H1 (cell line): ENCODE data around the gene LRTM1. TPM values are rescaled to one million over a fixed set of nuclear protein-coding genes. Genes with fewer than 3 reads are reported as not detected.

ENCODE experiments used
- CTCF ChIA-PET: fragments of 300-600 bp; sonication (Branson Sonifier 250); formaldehyde crosslinking; loops from one replicate; lab custom pipeline; 2021; ENCODE audit not compliant: partially characterized antibody; lab: Charles Lee
- POLR2A ChIA-PET: fragments of 300-600 bp; sonication (Branson Sonifier 250); formaldehyde crosslinking; loops from one replicate; lab custom pipeline; 2021; ENCODE audit warnings: inconsistent platforms; ENCODE audit not compliant: partially characterized antibody; lab: Charles Lee
- DNase-seq, 2 experiments: peaks; one replicate each; pipeline versions ENCODE4 v3.0.0 to v3.0.0-alpha.2; 2010 to 2022; ENCODE audit warnings: low spot score in 2 of 2, low read depth in 1 of 2, mixed read lengths in 1 of 2
- FAIRE-seq: peaks from 2 replicates; lab custom pipeline; 2011; peaks lifted over from hg19 to GRCh38; lab: Jason Lieb, UNC
- H2AFZ ChIP-seq: 2 replicates; pipeline ENCODE4 v1.8.1; 2012; ENCODE audit warnings: low read length, inconsistent platforms
- H2AK5ac ChIP-seq: 2 replicates; pipeline ENCODE4 v1.6.1; 2013; ENCODE audit warnings: low read depth, low read length
- H2BK120ac ChIP-seq: replicated peaks from 2 replicates; pipeline ENCODE3; 2013; ENCODE audit warnings: low read depth, low read length, inconsistent platforms
- H2BK12ac ChIP-seq: 2 replicates; pipeline ENCODE4 v1.6.1; 2013; ENCODE audit warnings: low read depth, low read length
- H2BK15ac ChIP-seq: 2 replicates; pipeline ENCODE4 v1.6.1; 2013; ENCODE audit warnings: low read length
- H2BK20ac ChIP-seq: 2 replicates; pipeline ENCODE4 v1.6.1; 2013; ENCODE audit warnings: low read length
- H2BK5ac ChIP-seq: 2 replicates; pipeline ENCODE4 v1.6.1; 2013; ENCODE audit warnings: low read depth, low read length
- H3K14ac ChIP-seq: 2 replicates; pipeline ENCODE4 v1.6.1; 2013; ENCODE audit warnings: inconsistent platforms; ENCODE audit not compliant: insufficient read length
- H3K18ac ChIP-seq: 2 replicates; pipeline ENCODE4 v1.6.1; 2013; ENCODE audit warnings: low read length; ENCODE audit errors: extremely low read depth
- H3K23ac ChIP-seq: 2 replicates; pipeline ENCODE4 v1.6.1; 2013; ENCODE audit warnings: inconsistent platforms; ENCODE audit not compliant: insufficient read length
- H3K23me2 ChIP-seq: 2 replicates; pipeline ENCODE4 v1.6.1; 2013; ENCODE audit warnings: low read depth, low read length
- H3K27ac ChIP-seq: 2 replicates; pipeline ENCODE4 v1.6.1; 2011; ENCODE audit warnings: low read depth, low read length, inconsistent platforms
- H3K27me3 ChIP-seq, 4 experiments: replicated peaks in 1 of 4; 1 replicate in 1 of 4; 2 replicates in 3 of 4; pipeline versions ENCODE4 v1.6.1 to v1.8.1; 2011 to 2013; ENCODE audit warnings: low read length in 3 of 4, mild to moderate bottlenecking in 3 of 4, inconsistent platforms in 2 of 4, mixed read lengths in 2 of 4, moderate library complexity in 1 of 4; ENCODE audit not compliant: control insufficient read depth in 3 of 4, insufficient read depth in 3 of 4; ENCODE audit errors: extremely low read depth in 1 of 4
- H3K36me3 ChIP-seq, 4 experiments: 2 replicates each; pipeline versions ENCODE4 v1.6.1 to v1.8.1; 2011 to 2013; ENCODE audit warnings: mild to moderate bottlenecking in 4 of 4, low read length in 3 of 4, moderate library complexity in 2 of 4, control low read depth in 1 of 4, inconsistent platforms in 1 of 4; ENCODE audit not compliant: insufficient read depth in 4 of 4, control insufficient read depth in 2 of 4
- H3K4ac ChIP-seq: replicated peaks from 2 replicates; pipeline ENCODE3; 2013; ENCODE audit warnings: low read length, low read depth, mixed read lengths, inconsistent platforms; ENCODE audit not compliant: insufficient read length
- H3K4me1 ChIP-seq, 4 experiments: replicated peaks in 1 of 4; 1 replicate in 1 of 4; 2 replicates in 3 of 4; pipeline versions ENCODE4 v1.6.1 to v1.8.1; 2011 to 2013; ENCODE audit warnings: low read length in 3 of 4, inconsistent platforms in 2 of 4, mixed read lengths in 1 of 4; ENCODE audit not compliant: insufficient read depth in 4 of 4, control insufficient read depth in 3 of 4
- H3K4me2 ChIP-seq, 2 experiments: 2 replicates each; pipeline versions ENCODE4 v1.6.1 to v1.8.1; 2011 to 2013; ENCODE audit warnings: low read depth in 2 of 2, low read length in 2 of 2, control low read depth in 1 of 2, inconsistent platforms in 1 of 2, mild to moderate bottlenecking in 1 of 2; ENCODE audit not compliant: insufficient read depth in 1 of 2
- H3K4me3 ChIP-seq, 4 experiments: fragments of 200-600, 300-600 bp in 1 of 4; sonication (generic), shearing (Covaris generic), sonication (Bioruptor Twin) in 1 of 4; 2 replicates each; pipeline versions ENCODE4 v1.5.1 to v1.8.1; 2011 to 2016; ENCODE audit warnings: low read length in 4 of 4, low read depth in 3 of 4, control low read depth in 2 of 4, inconsistent platforms in 2 of 4, mild to moderate bottlenecking in 2 of 4, mixed read lengths in 1 of 4, moderate library complexity in 1 of 4; ENCODE audit not compliant: insufficient read depth in 2 of 4; ENCODE audit errors: extremely low read depth in 1 of 4
- H3K56ac ChIP-seq: replicated peaks from 2 replicates; pipeline ENCODE3; 2013; ENCODE audit warnings: low read depth, mild to moderate bottlenecking, mixed read lengths, low read length, inconsistent platforms; ENCODE audit not compliant: insufficient read length
- H3K79me1 ChIP-seq: 2 replicates; pipeline ENCODE4 v1.6.1; 2013; ENCODE audit warnings: low read depth, low read length, control low read depth
- H3K79me2 ChIP-seq, 2 experiments: 2 replicates each; pipeline versions ENCODE4 v1.6.1 to v1.8.1; 2012 to 2013; ENCODE audit warnings: low read length in 2 of 2, mild to moderate bottlenecking in 2 of 2, inconsistent platforms in 1 of 2; ENCODE audit not compliant: insufficient read depth in 2 of 2, control insufficient read depth in 1 of 2
- H3K9ac ChIP-seq, 4 experiments: replicated peaks in 1 of 4; 1 replicate in 1 of 4; 2 replicates in 3 of 4; pipeline versions ENCODE4 v1.6.1 to v1.8.1; 2011 to 2013; ENCODE audit warnings: low read depth in 3 of 4, low read length in 3 of 4, control low read depth in 2 of 4, mild to moderate bottlenecking in 2 of 4, moderate library complexity in 2 of 4, inconsistent platforms in 1 of 4; ENCODE audit errors: extremely low read depth in 1 of 4
- H3K9me3 ChIP-seq, 2 experiments: 2 replicates each; pipeline versions ENCODE4 v1.6.1 to v1.8.1; 2012 to 2013; ENCODE audit warnings: mild to moderate bottlenecking in 2 of 2, moderate library complexity in 2 of 2, control low read depth in 1 of 2, inconsistent platforms in 1 of 2, low read depth in 1 of 2, low read length in 1 of 2, mixed read lengths in 1 of 2; ENCODE audit not compliant: insufficient read depth in 2 of 2
- H4K20me1 ChIP-seq, 2 experiments: replicated peaks in 1 of 2; 2 replicates each; pipeline versions ENCODE3 to v1.8.1; 2011 to 2013; ENCODE audit warnings: inconsistent platforms in 2 of 2, low read length in 2 of 2, mild to moderate bottlenecking in 1 of 2; ENCODE audit not compliant: insufficient read depth in 2 of 2, control insufficient read depth in 1 of 2
- H4K5ac ChIP-seq: 2 replicates; pipeline ENCODE4 v1.6.1; 2013; ENCODE audit warnings: low read length, low read depth, mixed read lengths, inconsistent platforms; ENCODE audit not compliant: insufficient read length
- H4K8ac ChIP-seq: 2 replicates; pipeline ENCODE4 v1.8.0; 2013; ENCODE audit warnings: mild to moderate bottlenecking, moderate library complexity, low read length, inconsistent platforms; ENCODE audit not compliant: insufficient read depth; ENCODE audit errors: extremely low read depth
- H4K91ac ChIP-seq: replicated peaks from 2 replicates; pipeline ENCODE3; 2013; ENCODE audit warnings: low read length, mixed read lengths, inconsistent platforms; ENCODE audit not compliant: insufficient read length
- JUN ChIP-seq: IDR thresholded peaks from 2 replicates; pipeline ENCODE4 v1.6.1; 2011; ENCODE audit warnings: low read depth, mild to moderate bottlenecking, improper control_type of control experiment, low read length
- JUND ChIP-seq: IDR thresholded peaks from 2 replicates; pipeline ENCODE4 v1.6.1; 2011; ENCODE audit warnings: mild to moderate bottlenecking, improper control_type of control experiment, low read length
- RFX5 ChIP-seq: IDR thresholded peaks from 2 replicates; pipeline ENCODE4 v1.6.1; 2011; ENCODE audit warnings: low read depth, low read length, improper control_type of control experiment, borderline replicate concordance
- WGBS, 2 experiments: shearing (Covaris generic) in 1 of 2; methylation state at CpG; one replicate each; pipeline versions ENCODE4 v1.1.6 to v1.1.7; 2013 to 2015; ENCODE audit warnings: low lambda C conversion rate in 2 of 2, mixed read lengths in 2 of 2, inconsistent platforms in 1 of 2, low coverage in 1 of 2, missing lambda C conversion rate in 1 of 2; ENCODE audit not compliant: insufficient replicate concordance in 2 of 2, insufficient coverage in 1 of 2, insufficient read length in 1 of 2; ENCODE audit errors: extremely low coverage in 1 of 2, missing lambda C conversion rate in 1 of 2; 5-methylcytosine and 5-hydroxymethylcytosine counted together
- polyA plus RNA-seq, 7 experiments: library from polyadenylated mRNA; depleted of rRNA in 3 of 7; stranded (reverse) in 5 of 7; unstranded in 2 of 7; fragments of >200 nt in 5 of 7; fragments of 200-250 nt in 2 of 7; gene quantifications; 1 replicate in 5 of 7; 2 replicates in 1 of 7; 4 replicates in 1 of 7; pipeline versions ENCODE4 v1.2.1 to v1.2.3, GENCODE V29; 2011 to 2013; ENCODE audit warnings: missing spikeins in 2 of 7, mixed read lengths in 2 of 7
- total RNA-seq: library from RNA; stranded (reverse); fragmentation: NEBNext Ultra II Directional; extraction: Animal tissue kit (Norgen Biotek cat#: 25700); gene quantifications from 2 replicates; pipeline ENCODE4 v1.2.1, GENCODE V29; 2021

LRTM1 gene
- total and polyA plus RNA-seq, 2 of the 8 experiments (the other 6 are each of a cell fraction or from before 2014, with no cell fraction given), result not detected

DNA sequence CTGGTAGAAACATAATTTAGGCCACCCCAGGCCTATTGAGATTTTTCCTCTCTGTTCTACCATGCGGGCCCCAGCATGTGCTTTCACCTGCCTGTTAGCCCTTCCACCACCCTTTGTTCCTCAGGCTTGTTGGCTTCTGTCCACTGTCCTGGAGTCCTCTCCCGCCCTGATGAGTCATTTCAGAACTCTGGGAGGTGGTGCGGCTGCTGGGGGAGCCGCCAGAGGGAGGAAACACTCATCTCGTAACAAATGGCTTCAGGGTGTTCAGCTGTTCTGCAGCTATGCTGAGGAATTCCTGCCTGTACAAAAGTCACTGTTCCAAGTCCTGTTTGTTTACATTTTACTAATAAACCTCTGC, 36.3 kb downstream of the LRTM1 start:
- POLR2A ChIA-PET, result no interaction called here
- peaks cover 0 to 4% (median under 1%) of the 10 kb centered on the region in 4 experiments; a peak in 2 of 7 replicates for H3K4me1 ChIP-seq
- no peak overlapping the region for H3K18ac ChIP-seq
- H2BK120ac ChIP-seq, result no peak overlapping the region
- no peak overlapping the region for H3K9ac ChIP-seq
- no peak overlapping the region; the same call in 1 of the 2 replicates for H4K8ac ChIP-seq
- no peaks in the 10 kb centered on the region for H3K9me3 ChIP-seq
- no peak overlapping the region for H3K4me3 ChIP-seq
- no peak overlapping the region for H3K4ac ChIP-seq
- H3K23me2 ChIP-seq, result no peaks in the 10 kb centered on the region; the same call in 1 of the 2 replicates
- H4K5ac ChIP-seq, result no peak overlapping the region
- H2BK20ac ChIP-seq, result no peak overlapping the region
- CTCF ChIA-PET, result interaction anchor here (0.6 kb wide), 1 partner anchor 68 kb away, joined by 3 read pairs; no protein-coding TSS in a partner anchor
- H2BK15ac ChIP-seq, result no peak overlapping the region
- H4K20me1 ChIP-seq, result no peaks in the 10 kb centered on the region
- no peaks in the 10 kb centered on the region for H3K79me1 ChIP-seq
- H3K79me2 ChIP-seq, result no peaks in the 10 kb centered on the region
- H3K23ac ChIP-seq, result no peak overlapping the region
- H3K4me2 ChIP-seq, result no peak overlapping the region
- H2BK5ac ChIP-seq, result no peak overlapping the region
- H3K36me3 ChIP-seq, result 0 out of 8 replicates have a peak, but pooled peaks cover 0 to 4% (median 1%) of the 10 kb centered on the region in 4 experiments
- no peak overlapping the region for H2AFZ ChIP-seq
- no peak overlapping the region for H2AK5ac ChIP-seq
- FAIRE-seq, result no peak
- H3K14ac ChIP-seq, result no peak overlapping the region
- no peak for TF ChIP-seq JUN
- TF ChIP-seq RFX5, result no peak
- peak; percentile 65 for TF ChIP-seq JUND
- TF ChIP-seq, all 59 proteins: peak for 1
- Histone ChIP-seq H3K27ac (no peak overlapping the region), H4K91ac (no peak overlapping the region), H3K27me3 (no peaks in the 10 kb centered on the region), H3K56ac (no peak overlapping the region), H2BK12ac (no peak overlapping the region)
- WGBS, 2 experiments, result 90% methylated on average over 5 of the region's 5 CpGs; no CpG with 5 or more reads in 1 of the 2 experiments
- DNase-seq, result peak in 1 of 2 experiments; percentile 13
